OCI-LY7 (cell line): ENCODE data around the gene TSPYL6. TPM values are rescaled to one million over a fixed set of nuclear protein-coding genes. Genes with fewer than 3 reads are reported as not detected.

Experiments
- BruUV-seq: library from RNA; stranded (reverse); fragments of 400-500 nt; replicated peaks from 2 replicates; lab custom pipeline; 2021; lab: Mats Ljungman, UMichigan
- CTCF ChIA-PET: fragments of 300-600 bp; sonication (Branson Sonifier 250); formaldehyde crosslinking; loops from one replicate; lab custom pipeline; 2022; ENCODE audit warnings: antibody characterized with exemption; ENCODE audit not compliant: unreplicated experiment; lab: Charles Lee
- POLR2A ChIA-PET: fragments of 300-600 bp; sonication (Branson Sonifier 250); formaldehyde crosslinking; loops from one replicate; lab custom pipeline; 2022; ENCODE audit warnings: antibody characterized with exemption; lab: Charles Lee
- DNase-seq: peaks from one replicate; pipeline ENCODE4 v3.0.0-alpha.2; 2015; ENCODE audit warnings: low spot score
- H2AFZ ChIP-seq: fragments of 200-600 bp; sonication (generic), shearing (Covaris generic); 2 replicates; pipeline ENCODE4 v1.6.1; 2014; ENCODE audit warnings: mild to moderate bottlenecking, antibody characterized with exemption, low read length, moderate library complexity
- H3K27ac ChIP-seq: fragments of 200-600 bp; sonication (generic); 2 replicates; pipeline ENCODE4 v1.5.1; 2014; ENCODE audit warnings: mixed run types, low read depth, mild to moderate bottlenecking, moderate library complexity, low read length, inconsistent platforms; ENCODE audit not compliant: poor library complexity, severe bottlenecking
- H3K36me3 ChIP-seq: fragments of 200-600 bp; sonication (generic); 2 replicates; pipeline ENCODE4 v1.6.1; 2014; ENCODE audit warnings: mild to moderate bottlenecking, antibody characterized with exemption, low read length, moderate library complexity, mixed read lengths; ENCODE audit not compliant: insufficient read depth
- H3K4me1 ChIP-seq: fragments of 200-600 bp; sonication (generic); 2 replicates; pipeline ENCODE4 v1.5.1; 2014; ENCODE audit warnings: mild to moderate bottlenecking, low read length; ENCODE audit not compliant: insufficient read depth, poor library complexity, severe bottlenecking
- H3K4me2 ChIP-seq: fragments of 200-600 bp; sonication (generic); 2 replicates; pipeline ENCODE4 v1.6.1; 2014; ENCODE audit warnings: mild to moderate bottlenecking, low read length
- H3K4me3 ChIP-seq: fragments of 200-600 bp; sonication (generic); 2 replicates; pipeline ENCODE4 v1.5.1; 2014; ENCODE audit warnings: mild to moderate bottlenecking, low read depth, low read length; ENCODE audit not compliant: poor library complexity, severe bottlenecking
- H3K79me2 ChIP-seq: fragments of 200-600 bp; sonication (generic); 2 replicates; pipeline ENCODE4 v1.6.1; 2016; ENCODE audit warnings: low read depth, mild to moderate bottlenecking, low read length, moderate library complexity, mixed read lengths; ENCODE audit not compliant: insufficient read depth
- H3K9me2 ChIP-seq: fragments of 200-600 bp; sonication (generic); 2 replicates; pipeline ENCODE4 v1.6.1; 2016; ENCODE audit warnings: mild to moderate bottlenecking, low read length, mixed read lengths; ENCODE audit not compliant: insufficient read depth
- H3K9me3 ChIP-seq: fragments of 200-600 bp; sonication (generic); 2 replicates; pipeline ENCODE4 v1.6.1; 2014; ENCODE audit warnings: mild to moderate bottlenecking, mixed run types, low read length, mixed read lengths
- H4K20me1 ChIP-seq: fragments of 200-600 bp; sonication (generic); 2 replicates; pipeline ENCODE4 v1.6.1; 2014; ENCODE audit warnings: mild to moderate bottlenecking, antibody characterized with exemption, low read length, moderate library complexity, mixed read lengths; ENCODE audit not compliant: insufficient read depth
- EZH2phosphoT487 ChIP-seq: fragments of 200-600 bp; sonication (generic); IDR thresholded peaks from 2 replicates; pipeline ENCODE4 v1.6.1; 2018; ENCODE audit warnings: low read depth, borderline replicate concordance, mild to moderate bottlenecking, mixed run types, antibody characterized with exemption, low read length, moderate library complexity, mixed read lengths
- intact Hi-C: fragments of 100-400 bp; cut with micrococcal nuclease; formaldehyde crosslinking; loops from one replicate; pipeline ENCODE4 v1.10.0; 2022; ENCODE audit not compliant: unreplicated experiment
- total RNA-seq, 2 experiments: library from RNA; depleted of rRNA in 1 of 2; stranded (reverse); fragments of >200 nt in 1 of 2; shearing (Covaris generic) in 1 of 2; gene quantifications; 2 replicates each; pipeline ENCODE4 v1.2.3, GENCODE V29; 2014 to 2022
- TF ChIP-seq, protein P1 (sequence below): fragments of 200-600 bp; sonication (generic); conservative IDR thresholded peaks from 2 replicates; pipeline ENCODE4 v1.5.1; 2014; ENCODE audit warnings: mild to moderate bottlenecking, antibody characterized with exemption, low read length, moderate library complexity, mixed read lengths

TSPYL6 gene
- total RNA-seq, 2 experiments from 2014 or later: not detected

- H3K9me2 ChIP-seq: no peaks in the 10 kb centered on the region
- TF ChIP-seq, protein P1, sequence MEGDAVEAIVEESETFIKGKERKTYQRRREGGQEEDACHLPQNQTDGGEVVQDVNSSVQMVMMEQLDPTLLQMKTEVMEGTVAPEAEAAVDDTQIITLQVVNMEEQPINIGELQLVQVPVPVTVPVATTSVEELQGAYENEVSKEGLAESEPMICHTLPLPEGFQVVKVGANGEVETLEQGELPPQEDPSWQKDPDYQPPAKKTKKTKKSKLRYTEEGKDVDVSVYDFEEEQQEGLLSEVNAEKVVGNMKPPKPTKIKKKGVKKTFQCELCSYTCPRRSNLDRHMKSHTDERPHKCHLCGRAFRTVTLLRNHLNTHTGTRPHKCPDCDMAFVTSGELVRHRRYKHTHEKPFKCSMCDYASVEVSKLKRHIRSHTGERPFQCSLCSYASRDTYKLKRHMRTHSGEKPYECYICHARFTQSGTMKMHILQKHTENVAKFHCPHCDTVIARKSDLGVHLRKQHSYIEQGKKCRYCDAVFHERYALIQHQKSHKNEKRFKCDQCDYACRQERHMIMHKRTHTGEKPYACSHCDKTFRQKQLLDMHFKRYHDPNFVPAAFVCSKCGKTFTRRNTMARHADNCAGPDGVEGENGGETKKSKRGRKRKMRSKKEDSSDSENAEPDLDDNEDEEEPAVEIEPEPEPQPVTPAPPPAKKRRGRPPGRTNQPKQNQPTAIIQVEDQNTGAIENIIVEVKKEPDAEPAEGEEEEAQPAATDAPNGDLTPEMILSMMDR: no peak
- no peak for TF ChIP-seq EZH2phosphoT487
- ChIA-PET CTCF (no interaction called here), POLR2A (interaction anchor here (0.9 kb wide), 1 partner anchor 149 kb away, joined by 3 read pairs; no protein-coding TSS in a partner anchor)
- no peak overlapping the region for H2AFZ ChIP-seq
- no peaks in the 10 kb centered on the region for H3K79me2 ChIP-seq
- BruUV-seq: no TSS peak
- no peak overlapping the region for H3K27ac ChIP-seq
- no peak overlapping the region for H3K4me2 ChIP-seq
- no peak overlapping the region for H3K4me3 ChIP-seq
- no peaks in the 10 kb centered on the region for H3K9me3 ChIP-seq
- DNase-seq: no peak
- intact Hi-C loops: no loop called here
- no peaks in the 10 kb centered on the region for H3K4me1 ChIP-seq
- no peaks in the 10 kb centered on the region for H3K36me3 ChIP-seq
- H4K20me1 ChIP-seq: no peaks in the 10 kb centered on the region
These were observed 28.2 kb downstream of the TSPYL6 start for GRCh38 chr2:54227798-54228197.

- Histone ChIP-seq H3K9me2 (no peaks in the 10 kb centered on the region), H3K4me2 (no peak overlapping the region)
- CTCF ChIA-PET: no interaction called here
These were observed 29.8 kb downstream of the TSPYL6 start for GRCh38 chr2:54226260-54226659.

DNA sequence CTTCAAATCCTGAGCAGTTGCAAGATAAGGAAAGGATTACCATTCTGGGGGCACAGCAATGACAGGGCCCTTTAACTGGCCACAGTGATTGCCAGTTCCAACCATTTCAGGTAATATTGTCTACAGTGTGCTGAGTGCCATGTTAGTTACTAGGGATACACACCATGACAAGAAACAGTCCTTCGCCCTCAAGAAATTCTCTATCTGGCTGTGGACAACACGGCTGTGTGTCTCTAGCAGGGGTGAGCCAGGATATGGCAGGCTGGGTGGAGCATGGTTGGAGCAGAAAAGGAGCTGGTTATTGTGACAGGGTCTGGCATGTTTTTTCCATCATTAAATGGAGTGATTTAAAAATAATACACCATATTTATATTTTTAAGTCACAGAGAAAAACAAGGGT is 31.0 kb downstream of the TSPYL6 start:
- Histone ChIP-seq H3K27ac (no peak overlapping the region), H4K20me1 (no peaks in the 10 kb centered on the region), H3K9me3 (no peaks in the 10 kb centered on the region), H3K36me3 (no peaks in the 10 kb centered on the region), H3K79me2 (no peaks in the 10 kb centered on the region), H3K4me2 (no peak overlapping the region), H3K4me3 (no peak overlapping the region), H3K4me1 (no peaks in the 10 kb centered on the region), H3K9me2 (no peaks in the 10 kb centered on the region), H2AFZ (no peak overlapping the region)
- CTCF ChIA-PET: no interaction called here
- DNase-seq: no peak
- POLR2A ChIA-PET: no interaction called here
- intact Hi-C loops: no loop called here
- no TSS peak for BruUV-seq
- no peak for TF ChIP-seq EZH2phosphoT487
- TF ChIP-seq, protein P1: no peak

More at GRCh38 chr2:54226260-54226659, 29.8 kb downstream of the TSPYL6 start:
- H2AFZ ChIP-seq: no peak overlapping the region
- no TSS peak for BruUV-seq
- no peak overlapping the region for H3K27ac ChIP-seq
- H3K36me3 ChIP-seq: no peaks in the 10 kb centered on the region
- H3K4me1 ChIP-seq: no peaks in the 10 kb centered on the region
- no peak for TF ChIP-seq EZH2phosphoT487
- TF ChIP-seq, protein P1: no peak
- H3K79me2 ChIP-seq: no peaks in the 10 kb centered on the region
- H3K4me3 ChIP-seq: no peak overlapping the region
- no peak for DNase-seq
- POLR2A ChIA-PET: interaction anchor here (0.6 kb wide), 1 partner anchor 119 kb away, joined by 3 read pairs; no protein-coding TSS in a partner anchor
- intact Hi-C loops: no loop called here
- no peaks in the 10 kb centered on the region for H3K9me3 ChIP-seq
- H4K20me1 ChIP-seq: no peaks in the 10 kb centered on the region
